Measurements from ENCODE around the gene HSCB.
"Not testable (repeated sequence)": the region's sequence is repeated elsewhere in the genome, so short reads cannot be mapped to it uniquely, and the experiment has no call there.

Gene HSCB

GRCh38 chr22:28738876-28739275, 3.0 kb upstream of the HSCB start:
- not testable (repeated sequence) for DNase-seq (ENCODE audit: low read depth in 3 of 3)

- DNase-seq (ENCODE audit: low read depth in 3 of 3), result no peak
Measured at GRCh38 chr22:28741200-28741784, 547 bp upstream of the HSCB start.

- no peak for DNase-seq (ENCODE audit: low read depth in 3 of 3)
Measured at GRCh38 chr22:28742562-28742962, 723 bp downstream of the HSCB start.

GRCh38 chr22:28743852-28744251, 2.0 kb downstream of the HSCB start:
- no peak for DNase-seq (ENCODE audit: low read depth in 3 of 3)

GRCh38 chr22:28750471-28750881, 8.6 kb downstream of the HSCB start:
- no peak for DNase-seq (ENCODE audit: low read depth in 3 of 3)

- DNase-seq (ENCODE audit: low read depth in 3 of 3), result not testable (repeated sequence)
Measured at GRCh38 chr22:28754512-28754911, 12.7 kb downstream of the HSCB start.

GRCh38 chr22:28759861-28760560, 18.2 kb downstream of the HSCB start:
- no peak for DNase-seq (ENCODE audit: low read depth in 3 of 3)

GRCh38 chr22:28761449-28761755, 19.6 kb downstream of the HSCB start:
- no peak for DNase-seq (ENCODE audit: low read depth in 3 of 3)

- not testable (repeated sequence) for DNase-seq (ENCODE audit: low read depth in 3 of 3)
Measured at GRCh38 chr22:28762000-28762399, 20.2 kb downstream of the HSCB start.

- no peak for DNase-seq (ENCODE audit: low read depth in 3 of 3)
Measured at GRCh38 chr22:28766628-28767027, 24.8 kb downstream of the HSCB start.

- no peak for DNase-seq (ENCODE audit: low read depth in 3 of 3)
Measured at GRCh38 chr22:28768701-28769393, 27.0 kb downstream of the HSCB start.

- no peak for DNase-seq (ENCODE audit: low read depth in 3 of 3)
Measured at GRCh38 chr22:28769394-28770085, 27.7 kb downstream of the HSCB start.

GRCh38 chr22:28771195-28771791, 29.5 kb downstream of the HSCB start:
- no peak for DNase-seq (ENCODE audit: low read depth in 3 of 3)

- DNase-seq (ENCODE audit: low read depth in 3 of 3), result peak; percentile 83 to 88 (median 83)
Measured at GRCh38 chr22:28772633-28773460, 31.0 kb downstream of the HSCB start, which contains the start of gene CCDC117. Gene CCDC117, plus strand, starts transcription at chr22:28772695. Its CDS starts 155 bp downstream, at chr22:28772850.

GRCh38 chr22:28773461-28773867, 31.6 kb downstream of the HSCB start:
- no peak for DNase-seq (ENCODE audit: low read depth in 3 of 3)

- no peak for DNase-seq (ENCODE audit: low read depth in 3 of 3)
Measured at GRCh38 chr22:28774378-28774777, 32.5 kb downstream of the HSCB start.

GRCh38 chr22:28779833-28780232, 38.0 kb downstream of the HSCB start:
- no peak for DNase-seq (ENCODE audit: low read depth in 3 of 3)

- no peak for DNase-seq (ENCODE audit: low read depth in 3 of 3)
Measured at GRCh38 chr22:28780296-28780695, 38.5 kb downstream of the HSCB start.

- DNase-seq (ENCODE audit: low read depth in 3 of 3), result no peak
Measured at GRCh38 chr22:28783786-28784671, 42.2 kb downstream of the HSCB start.

- DNase-seq (ENCODE audit: low read depth in 3 of 3), result no peak
Measured at GRCh38 chr22:28788601-28789000, 46.8 kb downstream of the HSCB start.

Data from stimulated activated CD4-positive, alpha-beta T cell treated with anti-CD3 and anti-CD28 coated beads, TNF-alpha, amount 100 ng/mL, for 4 hours (primary cell).